Activated gamma-delta T cell (primary cell): ENCODE measurements around the gene ZNF511.
"Not testable (repeated sequence)": the region's sequence is repeated elsewhere in the genome, so short reads cannot be mapped to it uniquely, and the experiment has no call there.

Source experiments
- DNase-seq: peaks from one replicate; lab custom pipeline; 2025; lab: John Stamatoyannopoulos, UW
- total RNA-seq, 2 donors: gene quantifications; one replicate each; lab custom pipeline; 2026; lab: John Stamatoyannopoulos, UW

Gene ZNF511, protein sequence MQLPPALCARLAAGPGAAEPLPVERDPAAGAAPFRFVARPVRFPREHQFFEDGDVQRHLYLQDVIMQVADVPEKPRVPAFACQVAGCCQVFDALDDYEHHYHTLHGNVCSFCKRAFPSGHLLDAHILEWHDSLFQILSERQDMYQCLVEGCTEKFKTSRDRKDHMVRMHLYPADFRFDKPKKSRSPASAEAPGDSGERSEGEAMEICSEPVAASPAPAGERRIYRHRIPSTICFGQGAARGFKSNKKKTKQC
- total RNA-seq: 16.7 to 18.9 reads per million in 2 donors

DNA sequence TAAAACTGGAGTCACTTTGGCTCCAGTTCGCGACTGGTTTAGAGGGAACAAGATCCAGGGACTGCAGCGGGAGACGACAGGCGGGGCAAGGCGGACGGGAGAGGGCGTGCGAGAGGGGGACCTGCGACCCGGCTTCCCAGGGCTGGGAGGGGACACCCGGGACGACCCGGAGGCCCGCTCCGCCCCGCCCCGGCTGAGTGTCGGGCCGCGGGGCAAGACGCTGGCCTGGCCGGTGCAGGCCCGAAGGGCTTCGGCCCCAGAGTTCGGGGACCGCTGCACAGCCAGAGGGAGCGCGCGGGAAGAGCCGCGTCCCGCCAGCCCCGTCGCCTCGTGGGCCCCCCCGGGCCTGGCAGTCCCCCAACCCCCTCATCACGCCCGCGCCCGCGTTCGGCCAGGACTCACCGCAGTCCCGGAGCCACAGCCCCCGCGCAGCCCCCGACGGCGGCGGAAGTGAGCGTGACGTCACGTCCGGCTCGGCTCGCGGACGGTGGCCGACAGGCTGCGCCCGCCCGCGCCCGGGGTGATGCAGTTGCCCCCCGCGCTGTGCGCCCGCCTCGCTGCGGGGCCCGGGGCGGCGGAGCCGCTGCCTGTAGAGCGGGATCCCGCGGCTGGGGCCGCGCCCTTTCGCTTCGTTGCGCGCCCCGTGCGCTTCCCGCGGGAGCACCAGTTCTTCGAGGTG lies at the start of gene ZNF511, which contains the start of gene TUBGCP2:
Gene ZNF511, plus strand, starts transcription at position 494 of the 679 bp plus-strand sequence. Its CDS starts 30 bp downstream, at position 524.
Gene TUBGCP2, minus strand, starts transcription at position 452 of the 679 bp plus-strand sequence. CDS start 5,931 bp downstream, outside the sequence.
- DNase-seq: peak; percentile 86

- DNase-seq: no peak
These were observed 49.1 kb upstream of the ZNF511 start for GRCh38 chr10:133259602-133259989.

GRCh38 chr10:133260895-133261725 lies 47.6 kb upstream of the ZNF511 start:
- peak; percentile 66 for DNase-seq

DNA sequence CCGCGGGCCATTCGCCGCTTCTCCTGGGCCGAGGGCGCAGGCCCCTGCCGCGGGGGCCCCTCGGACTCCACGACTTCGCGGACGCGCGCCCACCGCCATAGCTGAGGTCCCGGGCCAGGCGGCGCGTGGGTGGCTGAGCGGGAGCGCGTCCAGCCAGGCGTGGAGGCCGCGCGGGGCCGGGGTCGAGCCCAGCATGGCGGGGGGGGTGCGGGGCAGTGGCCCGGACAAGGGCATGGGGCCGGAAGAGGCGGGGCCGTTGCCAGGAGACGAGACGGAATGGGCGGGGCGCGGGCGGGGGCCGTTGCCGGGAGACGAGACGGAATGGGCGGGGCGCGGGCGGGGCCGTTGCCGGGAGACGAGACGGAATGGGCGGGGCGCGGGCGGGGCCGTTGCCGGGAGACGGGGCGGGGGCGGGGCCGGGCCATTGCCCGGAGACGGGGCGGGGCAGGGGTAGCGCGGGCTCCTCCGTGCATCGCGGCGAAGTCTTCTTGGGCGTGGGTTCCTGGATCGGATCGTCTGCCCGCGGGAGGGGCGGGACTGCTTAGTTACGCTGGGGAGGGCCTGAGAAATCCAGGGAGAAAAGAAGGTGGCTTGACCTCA lies 46.9 kb upstream of the ZNF511 start:
- DNase-seq: peak; percentile 88

- DNase-seq: no peak
These were observed 46.0 kb upstream of the ZNF511 start for GRCh38 chr10:133262696-133263095.

GRCh38 chr10:133263674-133264073 lies 45.0 kb upstream of the ZNF511 start:
- DNase-seq: no peak

GRCh38 chr10:133264461-133264860 lies 44.3 kb upstream of the ZNF511 start:
- DNase-seq: no peak

GRCh38 chr10:133265052-133265451 lies 43.7 kb upstream of the ZNF511 start:
- not testable (repeated sequence) for DNase-seq

GRCh38 chr10:133266056-133266795 lies 42.5 kb upstream of the ZNF511 start:
- DNase-seq: no peak

DNA sequence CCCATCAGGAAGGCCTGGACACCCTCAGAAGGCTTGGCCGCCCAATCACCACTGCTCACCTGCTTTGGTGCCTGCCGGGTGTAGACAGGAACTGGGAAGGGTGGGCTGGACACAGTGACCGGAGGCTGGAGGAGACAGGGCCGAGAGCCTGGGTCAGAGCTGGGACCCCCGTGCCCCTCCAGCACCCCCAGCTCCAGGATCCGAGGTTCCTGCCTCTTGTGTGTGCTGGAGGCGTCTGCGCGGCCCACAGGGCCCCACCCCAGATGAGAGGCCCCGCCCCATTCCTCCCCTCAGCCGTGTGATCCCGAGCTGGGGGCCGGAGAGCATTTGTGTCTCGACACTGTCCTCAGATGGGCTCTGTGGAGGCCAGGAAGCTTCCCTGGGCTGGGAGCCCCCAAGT lies 41.4 kb upstream of the ZNF511 start:
- no peak for DNase-seq

- DNase-seq: no peak
These were observed 40.9 kb upstream of the ZNF511 start for GRCh38 chr10:133267829-133268228.

- DNase-seq: no peak
These were observed 40.2 kb upstream of the ZNF511 start for GRCh38 chr10:133268532-133268931.

DNA sequence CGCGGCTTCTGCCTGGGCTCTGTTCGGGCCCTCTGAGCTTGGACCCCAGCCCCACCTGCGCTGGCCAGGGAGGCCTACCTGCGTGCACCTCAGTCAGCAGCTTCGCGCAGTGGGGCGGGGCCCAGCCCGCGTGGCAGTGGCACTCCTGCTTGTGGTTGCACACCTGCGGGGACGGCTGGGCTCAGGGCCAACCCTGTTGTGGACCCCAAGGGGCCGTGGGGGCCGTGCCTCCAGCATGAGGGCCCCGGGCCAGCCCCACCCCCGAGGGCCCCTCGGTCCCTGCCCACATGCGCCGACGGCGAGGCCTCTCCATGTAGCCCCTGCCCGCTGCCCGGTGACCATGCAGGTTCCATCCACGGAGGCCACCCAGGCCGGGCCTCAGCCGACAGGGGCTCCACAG lies 39.3 kb upstream of the ZNF511 start:
- DNase-seq: no peak

DNA sequence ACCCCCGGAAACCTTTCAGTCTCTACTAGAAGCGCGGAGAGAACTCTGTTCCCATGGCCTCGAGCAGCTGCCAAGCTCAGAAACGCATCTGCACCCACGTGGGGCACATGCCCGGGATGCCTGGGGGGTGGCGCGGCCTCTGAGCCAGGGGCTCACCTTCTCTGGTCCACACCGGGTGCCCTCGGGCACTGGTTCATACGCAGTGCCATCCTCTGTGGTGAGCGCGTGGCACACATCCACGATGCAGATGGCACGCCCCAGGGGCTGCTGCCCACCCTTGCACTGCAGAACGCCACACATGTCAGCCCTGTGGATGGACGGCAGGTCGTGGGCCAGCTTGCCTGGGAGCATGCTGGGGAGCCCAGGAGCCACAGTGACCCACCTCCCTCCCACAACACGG lies 38.5 kb upstream of the ZNF511 start:
- no peak for DNase-seq

GRCh38 chr10:133270773-133271297 lies 37.9 kb upstream of the ZNF511 start:
- DNase-seq: no peak

DNA sequence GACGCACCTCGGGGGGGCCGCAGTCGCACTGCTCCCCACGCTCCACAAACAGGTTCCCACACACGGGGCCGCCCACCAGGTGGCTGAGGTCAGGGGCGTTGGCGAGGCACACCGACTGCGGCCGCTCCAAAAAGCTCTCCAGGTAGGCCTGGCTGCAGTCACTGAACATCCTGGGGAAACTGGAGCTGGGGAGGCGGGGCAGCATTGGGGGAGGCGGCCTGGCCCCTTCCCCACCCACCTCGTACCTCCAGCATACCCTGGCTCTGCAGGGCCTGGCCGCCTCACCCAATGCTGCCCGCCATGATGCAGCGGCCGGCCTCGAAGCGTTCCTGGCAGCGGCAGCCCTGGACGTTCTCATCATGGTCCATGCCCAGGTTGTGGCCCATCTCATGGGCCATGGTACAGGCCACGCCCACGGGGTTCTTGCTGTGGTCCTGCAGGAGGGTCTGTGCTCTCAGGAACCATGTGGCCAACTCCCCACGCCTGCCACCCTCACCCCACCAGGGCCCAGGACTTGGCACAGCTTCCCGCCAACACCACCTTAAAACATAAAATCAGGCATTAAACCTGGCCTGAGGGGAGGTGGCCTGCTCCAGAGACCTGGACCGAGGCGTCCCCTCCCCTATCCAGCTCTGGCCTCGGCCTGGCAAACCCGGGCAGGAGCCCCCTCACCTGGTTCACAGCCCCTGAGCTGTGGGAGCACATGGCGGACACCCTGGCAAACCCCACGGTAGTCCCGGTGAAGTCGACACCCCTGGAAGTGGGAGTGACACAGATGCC lies 37.0 kb upstream of the ZNF511 start:
- DNase-seq: no peak

DNA sequence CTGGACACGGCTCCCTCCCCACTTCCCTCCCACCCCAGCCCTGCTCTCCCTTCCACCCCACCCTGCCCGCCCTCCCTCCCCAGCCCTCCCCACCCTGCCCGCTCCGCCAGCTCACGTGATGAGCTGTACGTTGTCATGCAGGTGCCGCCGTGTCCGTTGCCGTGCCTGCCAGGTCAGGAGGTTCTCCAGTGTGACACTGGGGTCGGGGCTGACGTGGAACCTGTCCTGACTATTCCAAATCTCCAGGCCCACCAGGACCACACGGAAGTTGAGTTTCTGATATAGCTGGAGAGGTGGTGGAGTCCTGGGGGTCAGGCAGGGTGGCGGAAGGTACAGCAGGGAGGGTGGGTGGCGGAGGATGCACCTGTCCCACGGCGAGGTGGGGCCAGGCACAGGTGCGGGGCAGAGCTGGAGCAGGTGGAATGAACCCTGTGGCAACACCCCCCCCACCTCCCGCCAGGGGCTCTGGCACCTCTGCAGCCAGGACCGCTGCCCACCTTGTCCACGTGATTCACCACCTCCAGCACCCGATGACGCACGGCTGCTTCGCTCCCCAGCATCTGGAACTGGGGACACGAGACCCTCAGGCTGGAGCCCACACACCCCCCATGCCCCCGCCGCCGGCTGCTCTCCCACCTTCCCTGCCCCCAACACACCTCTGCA lies 36.3 kb upstream of the ZNF511 start:
- no peak for DNase-seq

DNA sequence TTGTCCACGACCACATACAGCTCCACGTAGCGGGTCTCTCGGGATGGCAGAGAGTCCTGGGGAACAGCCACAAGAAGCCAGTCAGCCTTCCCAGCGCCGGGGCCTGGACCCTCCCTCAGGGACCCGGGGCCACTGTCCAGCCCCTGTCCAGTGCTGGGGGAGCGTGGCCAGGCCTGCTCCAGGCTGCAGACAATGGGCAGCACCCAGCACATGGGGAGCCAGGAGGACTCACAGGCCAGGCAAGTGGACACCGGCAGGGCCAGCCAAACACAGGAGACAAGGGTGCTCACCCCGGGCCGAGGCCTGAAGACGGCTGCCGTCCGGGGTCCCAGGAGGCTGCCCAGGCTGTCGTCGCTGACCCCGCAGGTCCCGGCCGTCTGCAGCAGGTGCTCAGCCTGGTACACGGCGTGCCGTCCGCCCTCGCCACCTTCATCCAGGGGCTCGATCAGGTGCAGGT lies 35.7 kb upstream of the ZNF511 start:
- no peak for DNase-seq

GRCh38 chr10:133273534-133274143 lies 35.1 kb upstream of the ZNF511 start:
- no peak for DNase-seq
